Sigmoid colon (tissue), 3 donors: ENCODE data around the gene SH3BP5.

Source experiments
- CTCF ChIP-seq, 4 experiments: fragments of 450-650 bp in 3 of 4; fragments of 200-600 bp in 1 of 4; IDR thresholded peaks; one replicate each; pipeline ENCODE4 v1.5.1; 2016 to 2019; ENCODE audit warnings: antibody characterized with exemption in 4 of 4, mild to moderate bottlenecking in 3 of 4, moderate library complexity in 2 of 4
- POLR2A ChIP-seq, 2 donors: fragments of 450-650 bp; IDR thresholded peaks; one replicate each; pipeline ENCODE4 v1.6.1; 2016; ENCODE audit warnings: antibody characterized with exemption in 2 of 2, mild to moderate bottlenecking in 2 of 2, moderate library complexity in 2 of 2

- TF ChIP-seq CTCF (IDR thresholded peaks at IDR 0.05): no peak
- TF ChIP-seq POLR2A (IDR thresholded peaks at IDR 0.05): no peak
These were observed 22.1 kb upstream of the SH3BP5 start for GRCh38 chr3:15354485-15354884.
